Measurements from ENCODE around the gene SCN2B.

The SCN2B gene

GRCh38 chr11:118214210-118214914 lies 37.9 kb upstream of the SCN2B start:
- H3K27me3 ChIP-seq (ENCODE audit: insufficient read depth, poor library complexity, severe bottlenecking) = no peaks in the 10 kb centered on the region
- H3K4me3 ChIP-seq (replicated peaks; ENCODE audit: insufficient read depth, low read length) = no peak overlapping the region
- DNase-seq (ENCODE audit: low read depth in 1 of 2, low spot score in 1 of 2) = peak; percentile 77 to 92
- TF ChIP-seq GABPA (IDR thresholded peaks at IDR 0.05; ENCODE audit: low read depth) = no peak
- peak; percentile 66 for TF ChIP-seq POLR2AphosphoS5 (IDR thresholded peaks at IDR 0.05; ENCODE audit: low read depth)
- peak; percentile 87 for TF ChIP-seq SPI1 (IDR thresholded peaks at IDR 0.05; ENCODE audit: borderline replicate concordance, low read depth)
- H3K27ac ChIP-seq (replicated peaks) = peak overlapping the region; percentile 76

GRCh38 chr11:118213781-118214180 lies 37.3 kb upstream of the SCN2B start:
- no peak for TF ChIP-seq POLR2AphosphoS5 (IDR thresholded peaks at IDR 0.05; ENCODE audit: low read depth)
- no peak for DNase-seq (ENCODE audit: low read depth in 1 of 2, low spot score in 1 of 2)
- H3K27ac ChIP-seq (replicated peaks) = peak overlapping the region; percentile 76
- H3K27me3 ChIP-seq (ENCODE audit: insufficient read depth, poor library complexity, severe bottlenecking) = no peaks in the 10 kb centered on the region
- H3K4me3 ChIP-seq (replicated peaks; ENCODE audit: insufficient read depth, low read length) = no peak overlapping the region

GRCh38 chr11:118213201-118213600 lies 36.8 kb upstream of the SCN2B start:
- TF ChIP-seq POLR2AphosphoS5 (IDR thresholded peaks at IDR 0.05; ENCODE audit: low read depth) = no peak
- TF ChIP-seq REST (IDR thresholded peaks at IDR 0.05; ENCODE audit: insufficient replicate concordance, low read depth) = no peak
- no peak for TF ChIP-seq GABPA (IDR thresholded peaks at IDR 0.05; ENCODE audit: low read depth)
- TF ChIP-seq SPI1 (IDR thresholded peaks at IDR 0.05; ENCODE audit: borderline replicate concordance, low read depth) = no peak
- TF ChIP-seq, protein P1, sequence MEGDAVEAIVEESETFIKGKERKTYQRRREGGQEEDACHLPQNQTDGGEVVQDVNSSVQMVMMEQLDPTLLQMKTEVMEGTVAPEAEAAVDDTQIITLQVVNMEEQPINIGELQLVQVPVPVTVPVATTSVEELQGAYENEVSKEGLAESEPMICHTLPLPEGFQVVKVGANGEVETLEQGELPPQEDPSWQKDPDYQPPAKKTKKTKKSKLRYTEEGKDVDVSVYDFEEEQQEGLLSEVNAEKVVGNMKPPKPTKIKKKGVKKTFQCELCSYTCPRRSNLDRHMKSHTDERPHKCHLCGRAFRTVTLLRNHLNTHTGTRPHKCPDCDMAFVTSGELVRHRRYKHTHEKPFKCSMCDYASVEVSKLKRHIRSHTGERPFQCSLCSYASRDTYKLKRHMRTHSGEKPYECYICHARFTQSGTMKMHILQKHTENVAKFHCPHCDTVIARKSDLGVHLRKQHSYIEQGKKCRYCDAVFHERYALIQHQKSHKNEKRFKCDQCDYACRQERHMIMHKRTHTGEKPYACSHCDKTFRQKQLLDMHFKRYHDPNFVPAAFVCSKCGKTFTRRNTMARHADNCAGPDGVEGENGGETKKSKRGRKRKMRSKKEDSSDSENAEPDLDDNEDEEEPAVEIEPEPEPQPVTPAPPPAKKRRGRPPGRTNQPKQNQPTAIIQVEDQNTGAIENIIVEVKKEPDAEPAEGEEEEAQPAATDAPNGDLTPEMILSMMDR (IDR thresholded peaks at IDR 0.05; ENCODE audit: insufficient read depth, low read length) = no peak
- no peaks in the 10 kb centered on the region for H3K27me3 ChIP-seq (ENCODE audit: insufficient read depth, poor library complexity, severe bottlenecking)
- DNase-seq (ENCODE audit: low read depth in 1 of 2, low spot score in 1 of 2) = no peak
- H3K4me3 ChIP-seq (replicated peaks; ENCODE audit: insufficient read depth, low read length) = no peak overlapping the region
- peak overlapping the region; percentile 76 for H3K27ac ChIP-seq (replicated peaks)

GRCh38 chr11:118212781-118213191 lies 36.3 kb upstream of the SCN2B start:
- peak in 1 of 2 experiments; percentile 54 for DNase-seq (ENCODE audit: low read depth in 1 of 2, low spot score in 1 of 2)
- Histone ChIP-seq H3K27ac (replicated peaks) (peak overlapping the region; percentile 76), H3K4me3 (replicated peaks; ENCODE audit: insufficient read depth, low read length) (no peak overlapping the region), H3K27me3 (ENCODE audit: insufficient read depth, poor library complexity, severe bottlenecking) (no peaks in the 10 kb centered on the region)
- TF ChIP-seq, protein P1 (IDR thresholded peaks at IDR 0.05; ENCODE audit: insufficient read depth, low read length) = no peak
- TF ChIP-seq SPI1 (IDR thresholded peaks at IDR 0.05; ENCODE audit: borderline replicate concordance, low read depth) (peak; percentile 51; the same call in 1 of the 2 replicates), POLR2AphosphoS5 (IDR thresholded peaks at IDR 0.05; ENCODE audit: low read depth) (no peak)

- DNase-seq (ENCODE audit: low read depth in 1 of 2, low spot score in 1 of 2) = peak; percentile 77 to 87
- H3K27ac ChIP-seq (replicated peaks) = peak overlapping the region; percentile 76
Measured at GRCh38 chr11:118212131-118212725, 35.8 kb upstream of the SCN2B start.

More at GRCh38 chr11:118212131-118212725, 35.8 kb upstream of the SCN2B start:
- Histone ChIP-seq H3K4me3 (replicated peaks; ENCODE audit: insufficient read depth, low read length) (no peak overlapping the region), H3K27me3 (ENCODE audit: insufficient read depth, poor library complexity, severe bottlenecking) (no peaks in the 10 kb centered on the region)
- no peak for TF ChIP-seq GABPA (IDR thresholded peaks at IDR 0.05; ENCODE audit: low read depth)
- no peak for TF ChIP-seq REST (IDR thresholded peaks at IDR 0.05; ENCODE audit: insufficient replicate concordance, low read depth)
- TF ChIP-seq, protein P1 (IDR thresholded peaks at IDR 0.05; ENCODE audit: insufficient read depth, low read length) = no peak
- no peak for TF ChIP-seq POLR2AphosphoS5 (IDR thresholded peaks at IDR 0.05; ENCODE audit: low read depth)
- TF ChIP-seq SPI1 (IDR thresholded peaks at IDR 0.05; ENCODE audit: borderline replicate concordance, low read depth) = no peak
